ENCODE data around the gene KAZN.

KAZN gene

GRCh38 chr1:15157524-15158399 lies 559.3 kb downstream of the KAZN start:
- no peak for DNase-seq

- DNase-seq = no peak
Measured at GRCh38 chr1:15158506-15159165, 560.2 kb downstream of the KAZN start.

- no peak for DNase-seq
Measured at GRCh38 chr1:15159166-15159555, 560.7 kb downstream of the KAZN start.

- no peak for DNase-seq
Measured at GRCh38 chr1:15160626-15161025, 562.1 kb downstream of the KAZN start.

GRCh38 chr1:15167386-15167785 lies 568.9 kb downstream of the KAZN start:
- no peak for DNase-seq
